Activated T-helper 1 cell treated with anti-CD3 and anti-CD28 coated beads, Interleukin-2, amount 50 U/mL, for 16 hours (primary cell): ENCODE data around the gene IL1RAPL2.
"Not testable (repeated sequence)": the region's sequence is repeated elsewhere in the genome, so short reads cannot be mapped to it uniquely, and the experiment has no call there.

Experiments
- DNase-seq, 2 donors: peaks; one replicate each; pipeline ENCODE4 v3.0.0-alpha.2; 2020; ENCODE audit warnings: low read depth in 1 of 2, low spot score in 1 of 2

The IL1RAPL2 gene

DNA sequence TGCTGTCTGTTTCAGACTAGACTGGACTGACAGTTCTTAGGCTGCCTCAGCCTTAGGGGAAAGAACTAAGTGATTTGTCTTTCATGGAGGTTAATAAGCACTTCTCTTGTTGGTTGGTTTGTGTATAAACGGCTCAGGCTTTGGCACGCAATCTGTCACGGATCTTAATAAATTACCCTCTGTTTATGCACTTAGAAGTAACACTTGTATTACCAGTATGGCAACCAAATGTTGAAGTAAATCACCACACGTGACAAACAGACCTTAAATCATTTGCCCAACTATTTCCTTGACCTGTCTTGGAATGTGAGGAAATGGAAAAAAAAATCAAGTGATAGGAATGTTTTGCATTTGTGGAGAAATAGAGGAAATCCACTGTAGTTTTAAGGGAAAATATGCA, 584.6 kb downstream of the IL1RAPL2 start:
- DNase-seq = no peak

DNA sequence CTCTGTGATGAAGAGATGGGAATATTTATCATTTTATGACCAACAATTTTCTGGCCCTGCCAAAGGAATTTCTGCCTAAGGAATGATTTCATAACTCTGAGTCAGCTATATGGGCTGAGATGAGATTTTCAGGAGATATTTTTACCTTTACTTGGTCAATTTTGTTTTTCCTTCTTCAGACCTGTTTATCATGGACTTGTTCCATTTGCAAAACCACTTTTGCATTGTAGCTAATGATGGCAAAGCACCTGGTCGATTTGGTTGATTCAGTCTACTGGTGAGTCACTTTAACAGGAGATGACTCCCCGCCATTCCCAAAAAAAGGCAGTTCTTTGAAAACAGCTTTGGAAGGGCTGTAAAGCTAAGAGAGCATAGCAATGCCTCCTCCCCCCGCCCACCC, 601.2 kb downstream of the IL1RAPL2 start:
- DNase-seq = no peak

DNA sequence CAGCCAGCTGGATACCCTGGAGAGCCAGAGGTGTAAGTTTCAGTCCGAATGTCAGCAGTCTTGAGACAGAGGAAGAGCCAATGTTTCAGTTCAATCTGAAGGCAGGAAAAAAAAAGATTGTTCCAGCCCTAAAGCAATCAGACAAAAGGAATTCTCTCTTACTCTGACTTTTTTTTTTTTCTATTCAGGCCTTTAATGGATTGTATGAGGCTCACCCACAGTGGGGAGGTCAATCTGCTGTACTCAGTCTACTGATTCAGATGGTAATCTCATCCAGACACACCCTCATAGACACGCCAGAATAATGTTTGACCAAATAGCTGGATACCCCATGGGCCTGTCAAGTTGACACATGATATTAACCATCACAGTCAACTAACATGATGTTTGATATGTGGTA, 602.6 kb downstream of the IL1RAPL2 start:
- DNase-seq = no peak

DNA sequence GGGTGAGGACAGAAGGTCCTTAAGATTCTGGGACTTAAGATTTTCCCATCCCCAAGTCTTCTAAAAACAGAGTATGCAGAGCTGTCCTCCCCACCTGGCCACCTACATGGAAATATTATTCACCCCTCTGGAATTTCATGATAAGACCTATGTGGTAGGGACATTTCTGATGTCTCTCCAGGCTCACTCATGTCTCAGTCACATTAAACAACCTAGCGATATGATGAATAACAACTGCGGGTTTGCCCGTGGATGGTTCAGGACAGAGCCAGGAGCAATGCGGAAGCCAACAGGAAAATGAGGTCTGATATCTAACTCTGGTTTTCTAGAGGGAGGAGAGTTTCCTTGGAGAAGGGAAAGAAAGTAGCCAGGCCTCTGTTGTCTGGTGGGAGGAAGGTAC, 607.1 kb downstream of the IL1RAPL2 start:
- no peak for DNase-seq

DNA sequence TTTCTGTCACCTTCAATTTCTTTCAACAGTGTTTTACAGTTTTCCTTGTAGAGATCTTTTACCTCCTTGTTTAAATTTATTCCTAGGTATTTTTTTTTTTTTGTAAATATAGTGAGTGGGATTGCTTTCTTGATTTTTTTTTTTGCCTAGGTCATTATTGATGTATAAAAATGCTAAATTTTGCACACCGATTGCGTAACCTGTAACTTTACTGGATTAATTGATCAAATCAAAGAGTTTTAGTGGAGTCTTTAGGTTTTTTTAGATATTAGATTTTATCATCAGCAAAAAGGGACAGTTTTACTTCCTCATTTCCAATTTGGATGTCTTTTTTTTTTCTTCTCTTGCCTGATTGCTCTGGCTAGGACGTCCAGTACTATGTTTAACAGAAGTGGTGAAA, 613.6 kb downstream of the IL1RAPL2 start:
- no peak for DNase-seq

DNA sequence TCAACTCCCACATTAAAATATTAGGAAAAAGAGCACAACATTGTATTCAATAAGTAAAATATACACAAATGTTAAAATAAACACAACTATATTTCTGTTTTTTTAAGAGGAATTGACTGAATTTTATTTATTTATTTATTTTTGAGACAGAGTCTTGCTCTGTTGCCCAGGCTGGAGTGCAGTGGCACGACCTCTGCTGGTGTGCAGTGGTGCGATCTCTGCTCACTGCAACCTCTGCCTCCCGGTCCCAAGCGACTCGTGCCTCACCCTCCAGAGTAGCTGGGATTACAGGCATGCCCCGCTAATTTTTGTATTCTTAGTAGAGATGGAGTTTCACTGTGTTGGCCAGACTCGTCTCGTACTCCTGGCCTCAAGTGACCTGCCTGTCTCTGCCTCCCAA, 623.1 kb downstream of the IL1RAPL2 start:
- no peak for DNase-seq

DNA sequence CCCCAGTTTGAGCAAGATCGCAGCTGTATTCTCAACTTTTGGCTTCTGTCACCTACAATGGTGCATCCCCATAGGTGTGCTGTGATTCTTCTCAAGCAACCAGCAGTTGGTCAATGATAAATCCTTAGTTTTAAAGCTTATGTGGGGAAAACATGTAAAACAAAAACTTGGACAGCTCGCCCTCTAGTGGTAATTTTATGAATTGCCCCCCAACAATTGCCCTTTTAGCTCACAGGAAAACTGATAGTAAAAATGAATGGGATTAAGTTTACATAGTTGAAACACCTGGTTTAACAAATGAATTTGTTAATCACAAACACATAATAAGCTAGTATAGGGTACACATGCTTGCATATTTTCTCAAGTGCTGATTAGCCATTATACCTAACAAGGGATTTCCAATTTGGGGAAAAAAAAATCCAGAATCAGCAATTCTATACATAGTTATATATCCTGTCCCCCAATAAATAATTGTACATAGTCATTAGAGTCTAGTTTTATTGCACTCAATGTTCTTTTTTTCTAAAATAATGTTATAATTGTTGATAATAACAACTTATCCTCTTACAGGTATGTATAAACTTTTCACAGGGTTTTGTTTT, 624.4 kb downstream of the IL1RAPL2 start:
- DNase-seq = no peak

DNA sequence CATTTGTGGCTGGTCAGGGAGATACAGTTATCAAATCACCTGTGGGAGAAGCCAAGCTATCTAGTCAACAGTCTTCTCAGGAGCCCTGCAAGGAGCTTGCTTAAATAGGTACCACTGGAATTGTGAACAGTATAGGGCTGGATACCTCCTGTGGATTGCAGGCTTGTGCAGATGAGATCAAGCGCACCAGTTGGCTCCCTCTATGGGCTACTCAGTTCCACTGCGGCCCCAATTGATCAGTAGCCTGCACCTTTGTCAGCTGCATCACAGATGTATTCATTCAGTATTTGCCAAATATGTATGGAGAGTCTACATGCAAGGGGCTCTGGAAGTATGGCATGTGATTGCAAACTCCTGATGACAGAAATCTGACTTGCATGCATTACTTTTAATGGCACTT, 625.9 kb downstream of the IL1RAPL2 start:
- no peak for DNase-seq

DNA sequence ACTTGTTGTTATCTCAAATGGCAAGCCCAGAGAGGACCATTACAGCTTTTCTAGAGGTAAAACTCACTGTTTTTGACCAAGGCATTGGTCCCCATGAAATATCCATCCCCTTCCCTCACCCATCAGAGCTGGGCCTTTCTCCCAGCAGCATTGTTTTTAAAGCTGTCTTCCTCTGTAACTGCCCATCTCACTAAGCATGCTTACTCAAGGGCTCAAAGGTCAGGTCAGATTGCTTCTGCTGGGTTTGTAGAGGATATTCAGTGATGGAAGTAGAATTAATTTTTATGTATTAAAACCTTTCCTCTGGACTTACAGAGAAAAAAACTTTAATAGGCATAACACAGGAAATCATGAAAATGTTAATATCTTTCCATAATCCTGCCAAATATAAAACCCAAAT, 643.4 kb downstream of the IL1RAPL2 start:
- DNase-seq = no peak

DNA sequence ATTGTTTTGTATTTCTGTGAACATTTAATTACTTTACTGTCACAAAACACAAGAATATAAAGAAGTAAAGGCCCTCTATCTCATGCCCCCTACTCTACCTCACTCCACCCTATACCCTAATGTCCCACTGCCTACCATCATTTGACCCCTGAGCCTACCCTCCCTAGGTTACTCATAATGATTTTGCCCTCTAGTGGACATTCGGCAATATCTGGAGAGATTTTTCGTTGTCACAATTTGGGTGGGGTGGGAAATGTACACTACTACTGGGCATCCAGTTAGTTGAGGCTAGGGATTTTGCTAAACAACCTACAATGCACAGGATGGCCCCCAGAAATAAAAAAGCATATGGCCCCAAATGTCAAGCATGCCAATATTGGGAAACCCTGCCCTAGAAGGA, 644.3 kb downstream of the IL1RAPL2 start:
- DNase-seq = no peak

DNA sequence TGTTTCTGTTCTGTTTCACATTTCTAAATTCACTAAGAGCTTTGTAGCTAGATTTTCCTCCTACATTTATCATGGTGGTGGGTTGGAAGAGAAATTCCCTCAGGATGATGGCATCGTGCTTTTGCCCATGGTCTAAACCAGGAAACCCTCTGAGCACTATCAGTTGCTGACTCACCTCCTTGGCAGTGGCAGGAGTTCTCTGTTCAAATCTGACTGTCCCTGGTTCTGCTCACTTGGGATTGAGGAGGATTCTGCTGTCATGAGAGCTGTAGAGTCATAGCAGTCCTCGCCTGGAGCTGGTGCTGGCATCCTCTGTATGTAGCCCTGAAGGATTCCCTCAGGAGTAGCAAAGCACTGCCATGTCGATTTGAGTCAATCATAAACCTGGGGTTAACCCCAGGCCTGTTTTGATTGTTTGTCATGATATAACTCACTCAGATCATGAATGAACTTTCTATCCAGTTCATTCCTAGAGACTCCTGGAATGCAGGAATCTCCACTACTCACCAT, 645.1 kb downstream of the IL1RAPL2 start:
- DNase-seq = no peak

DNA sequence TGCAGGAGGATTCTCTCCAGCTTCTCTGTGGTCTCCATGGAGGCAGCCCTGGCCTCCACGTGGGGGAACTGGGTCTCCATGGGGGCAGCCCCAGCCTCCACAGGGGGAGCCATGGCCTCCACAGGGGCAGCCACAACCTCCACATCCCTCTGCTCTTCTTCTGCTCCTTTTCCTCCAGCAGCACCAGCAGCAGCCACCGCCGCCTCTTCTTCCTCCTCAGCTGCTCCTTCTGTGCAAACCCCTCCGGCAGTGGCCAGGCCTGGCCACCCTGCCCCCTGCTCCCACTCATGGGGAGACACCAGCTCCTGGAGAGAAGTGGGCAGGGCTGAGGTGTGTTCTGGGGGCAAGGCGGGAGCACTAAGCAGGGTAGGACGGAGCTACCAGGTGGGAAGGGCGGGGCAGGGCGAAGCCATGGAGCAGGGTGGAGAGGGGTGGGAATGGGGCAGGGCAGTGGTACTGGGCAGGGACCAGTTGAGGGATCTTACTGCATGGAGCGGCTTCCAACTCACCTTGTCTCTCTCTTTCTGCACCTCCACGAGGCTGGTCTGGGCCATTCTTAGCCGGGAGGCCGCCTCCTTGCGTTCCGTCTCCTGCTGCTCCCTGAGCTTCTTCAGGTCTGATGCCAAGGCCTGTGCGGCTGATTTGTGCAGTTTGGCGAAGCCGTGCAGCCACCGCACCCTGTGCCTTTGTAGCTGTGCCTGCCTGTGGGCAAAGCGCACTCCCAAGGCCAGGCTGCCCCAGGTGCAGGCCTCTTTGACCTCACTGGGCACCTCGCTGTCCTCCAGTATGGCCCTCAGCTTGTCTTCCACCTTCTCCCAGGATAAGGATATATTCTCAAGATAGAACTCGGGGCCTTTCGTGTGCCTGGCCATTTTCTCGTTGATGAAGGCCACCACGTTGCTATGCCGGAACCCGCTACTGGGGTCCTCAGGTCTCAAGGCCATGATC, 653.7 kb downstream of the IL1RAPL2 start:
- DNase-seq = no peak

DNA sequence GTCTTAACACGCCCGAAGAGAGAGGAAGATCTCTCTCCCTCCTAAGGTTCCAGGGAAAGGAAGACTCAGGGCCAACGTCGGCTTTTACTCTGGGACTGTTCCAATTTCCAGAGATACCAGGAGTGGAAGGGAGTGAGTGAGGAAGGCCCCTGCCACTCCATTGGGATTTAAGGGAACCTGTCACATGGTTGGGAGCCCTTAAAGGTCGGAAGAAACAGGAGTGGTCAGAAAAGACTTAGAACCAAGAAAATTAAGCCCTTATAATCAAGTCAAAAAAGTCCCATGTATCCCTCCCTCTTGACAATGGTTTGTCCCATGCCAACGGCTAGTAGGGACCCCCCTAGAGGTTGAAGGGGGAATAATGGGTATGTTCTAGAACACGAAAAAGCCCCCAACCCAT, 654.6 kb downstream of the IL1RAPL2 start, which contains the start of gene TEX13A:
Gene TEX13A, minus strand, starts transcription at position 59 of the 400 bp plus-strand sequence. CDS start 297 bp downstream, outside the sequence.
- no peak for DNase-seq

DNA sequence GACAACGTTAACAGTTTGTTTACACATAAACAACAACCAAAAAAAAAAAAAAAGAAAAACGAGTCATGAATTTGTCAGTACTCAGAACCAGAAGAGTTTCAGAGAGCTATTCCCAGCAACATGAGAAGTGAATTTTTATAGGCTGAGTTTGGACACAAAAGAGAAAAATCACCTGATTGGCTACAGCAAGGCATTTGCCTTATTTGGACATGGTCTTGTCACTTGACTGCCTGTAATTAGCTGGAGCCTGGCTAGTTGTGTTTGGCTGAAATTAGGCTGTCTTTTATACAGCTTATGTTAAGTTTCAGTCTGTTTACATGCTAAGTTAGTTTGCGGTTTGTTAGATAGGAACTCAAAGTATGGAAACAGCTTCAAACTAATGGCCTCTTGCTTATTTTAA, 655.4 kb downstream of the IL1RAPL2 start:
- DNase-seq = no peak

DNA sequence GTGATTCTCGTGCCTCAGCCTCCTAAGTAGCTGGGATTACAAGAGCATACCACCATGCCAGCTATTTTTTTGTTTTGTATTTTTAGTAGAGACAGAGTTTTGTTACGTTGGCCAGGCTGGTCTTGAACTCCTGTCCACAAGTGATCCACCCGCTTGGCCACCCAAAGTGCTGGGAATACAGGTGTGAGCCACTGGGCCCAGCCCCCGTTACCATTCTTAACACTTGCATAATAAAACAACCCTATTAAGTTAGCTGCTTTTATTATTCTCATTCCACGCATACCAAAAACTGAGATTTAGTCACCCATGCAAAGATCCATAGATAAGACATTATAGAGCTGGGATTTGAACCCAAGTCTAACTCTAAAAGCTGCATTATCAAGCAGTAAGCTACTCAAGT, 660.5 kb downstream of the IL1RAPL2 start:
- DNase-seq = no peak

DNA sequence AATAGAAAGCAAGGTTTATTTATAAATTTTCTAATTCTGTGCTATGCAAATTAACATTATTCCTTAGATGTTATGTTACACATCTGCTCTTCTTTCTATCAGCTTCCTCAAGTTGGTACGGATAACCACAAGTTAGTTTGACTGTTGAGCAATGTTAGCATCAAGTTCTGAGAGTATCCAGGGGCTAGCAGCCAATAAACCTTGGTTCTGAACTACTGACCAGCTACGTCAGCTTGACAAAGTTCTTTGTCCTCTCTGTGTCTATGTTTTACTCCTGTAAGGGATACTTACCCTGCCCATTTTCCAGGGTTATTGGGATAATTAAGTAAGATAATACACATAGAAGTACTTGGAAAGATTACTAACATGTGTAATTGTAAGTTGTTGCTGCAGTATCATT, 662.6 kb downstream of the IL1RAPL2 start:
- no peak for DNase-seq

DNA sequence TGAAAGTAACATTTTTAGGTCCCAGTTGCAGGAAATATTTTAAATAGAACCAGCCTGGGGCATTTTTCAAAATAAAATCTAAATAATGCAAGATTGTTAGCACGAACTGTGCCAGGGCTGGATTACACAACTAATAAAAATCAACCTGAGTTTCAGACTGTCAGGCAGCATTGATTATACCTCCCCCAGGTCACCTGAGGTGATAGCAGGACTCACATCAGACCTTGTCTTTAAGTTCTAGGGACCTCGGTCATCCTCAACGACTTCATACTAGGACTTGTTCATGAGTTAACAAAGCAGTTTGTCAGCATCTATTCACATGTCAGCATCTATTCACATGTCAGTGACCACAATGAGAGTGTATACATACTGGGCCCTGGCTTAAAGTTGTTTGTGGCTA, 663.1 kb downstream of the IL1RAPL2 start:
- no peak for DNase-seq

DNA sequence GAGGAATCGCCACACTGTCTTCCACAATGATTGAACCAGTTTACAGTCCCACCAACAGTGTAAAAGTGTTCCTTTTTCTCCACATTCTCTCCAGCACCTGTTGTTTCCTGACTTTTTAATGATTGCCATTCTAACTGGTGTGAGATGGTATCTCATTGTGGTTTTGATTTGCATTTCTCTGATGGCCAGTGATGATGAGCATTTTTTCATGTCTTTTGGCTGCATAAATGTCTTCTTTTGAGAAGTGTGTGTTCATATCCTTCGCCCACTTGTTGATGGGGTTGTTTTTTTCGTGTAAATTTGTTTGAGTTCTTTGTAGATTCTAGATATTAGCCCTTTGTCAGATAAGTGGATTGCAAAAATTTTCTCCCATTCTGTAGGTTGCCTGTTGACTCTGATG, 671.4 kb downstream of the IL1RAPL2 start:
- not testable (repeated sequence) for DNase-seq

DNA sequence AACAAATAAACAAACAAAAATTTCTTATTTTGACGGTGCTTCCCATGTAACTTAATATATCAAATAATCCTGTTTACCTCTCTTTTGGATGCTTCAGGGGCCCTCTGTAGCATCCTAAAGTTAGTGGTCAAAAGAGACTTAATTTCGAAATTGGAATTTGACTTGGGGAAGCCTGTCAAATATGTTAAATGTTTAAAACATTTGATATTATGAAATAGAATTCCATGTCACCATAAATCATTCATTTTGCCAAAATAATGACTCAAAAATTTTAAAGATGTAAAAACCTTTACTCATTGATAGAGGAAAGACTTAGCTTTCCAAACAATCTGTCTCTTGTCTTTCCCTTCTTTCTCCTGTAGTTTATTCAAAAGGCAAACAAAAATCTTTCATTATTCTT, 675.1 kb downstream of the IL1RAPL2 start:
- DNase-seq = no peak

DNA sequence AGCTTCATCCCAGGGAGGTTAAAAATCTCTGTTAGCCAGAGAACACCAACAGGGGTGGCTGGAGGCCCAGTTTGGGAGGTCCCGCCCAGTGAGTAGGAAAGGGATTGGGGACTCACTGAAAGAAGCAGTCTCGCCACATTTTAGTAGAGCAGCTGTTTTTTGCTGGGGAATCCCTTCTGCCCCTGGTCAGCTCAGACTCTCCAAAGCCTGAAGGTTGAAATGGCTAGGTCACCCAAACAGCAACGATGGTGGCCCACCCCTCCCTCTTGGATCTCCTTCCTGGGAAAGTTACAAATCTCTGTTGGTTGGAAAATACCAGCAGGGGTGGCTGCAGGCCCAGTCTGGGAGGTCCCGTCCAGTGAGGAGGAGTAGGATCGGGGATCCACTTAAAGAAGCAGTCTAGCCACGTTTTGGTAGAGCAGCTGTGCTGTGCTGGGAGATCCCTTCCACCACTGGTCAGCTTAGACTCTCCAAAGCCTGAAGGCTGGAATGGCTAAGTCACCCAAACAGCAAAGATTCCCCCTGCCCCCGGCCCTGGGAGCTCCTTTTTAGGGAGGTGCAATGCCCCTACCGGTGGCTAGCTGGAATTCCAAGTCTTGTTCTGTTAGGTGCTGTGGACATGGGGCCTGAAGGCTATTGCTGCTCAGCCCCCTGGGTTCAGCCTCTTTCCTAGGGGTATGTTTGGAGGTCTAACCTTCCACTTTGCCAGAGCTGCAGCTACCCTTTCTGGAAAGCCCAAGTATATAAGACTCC, 694.5 kb downstream of the IL1RAPL2 start:
- no peak for DNase-seq

DNA sequence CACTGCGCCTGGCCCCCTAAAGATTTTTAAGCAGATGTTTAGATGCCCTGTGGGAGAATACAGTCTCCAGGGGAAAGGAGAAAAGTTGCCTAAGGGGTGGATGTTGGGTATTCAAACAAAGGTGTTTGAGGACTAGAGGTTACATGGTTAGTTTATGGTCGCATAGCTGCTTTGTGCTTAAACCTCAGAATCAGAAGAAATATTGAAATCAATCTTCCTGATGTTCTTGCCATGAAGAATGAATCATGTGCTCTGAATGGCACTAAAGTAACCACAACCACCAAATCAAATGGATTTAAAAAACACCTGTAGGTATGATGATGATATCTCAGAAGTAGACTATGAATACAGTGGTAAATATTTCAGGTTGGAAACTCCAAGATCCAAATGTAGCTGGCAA, 697.2 kb downstream of the IL1RAPL2 start:
- DNase-seq = no peak

DNA sequence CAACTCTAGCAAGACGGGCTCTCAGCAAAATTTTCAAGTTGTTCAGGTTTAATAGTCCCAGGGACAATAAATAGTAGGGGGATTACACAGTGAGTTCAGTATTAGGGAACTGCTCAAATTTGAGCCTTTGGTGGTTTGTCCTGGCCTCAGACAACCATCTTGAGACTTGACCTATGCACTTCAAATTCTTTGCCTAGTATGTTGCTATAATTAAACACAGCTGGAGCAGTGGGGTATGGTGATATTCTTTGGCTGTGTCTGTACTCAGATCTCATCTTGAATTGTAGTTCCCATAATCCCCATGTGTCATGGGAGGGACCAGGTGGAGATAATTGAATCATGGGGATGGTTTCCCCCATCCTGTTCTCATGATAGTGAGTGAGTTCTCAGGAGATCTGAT, 697.8 kb downstream of the IL1RAPL2 start:
- no peak for DNase-seq
